Liver (tissue), 3 donors: Measurements from ENCODE around the gene PLCE1.

ENCODE experiments used
- ATF3 ChIP-seq: IDR thresholded peaks from 2 replicates; pipeline ENCODE4 v1.6.1; 2016; ENCODE audit warnings: antibody characterized with exemption
- CTCF ChIP-seq: fragments of 150-350 bp; IDR thresholded peaks from 2 replicates; pipeline ENCODE4 v1.5.1; 2017; ENCODE audit warnings: improper control_type of control experiment, low read depth, low read length; ENCODE audit not compliant: missing input control
- EGR1 ChIP-seq, 2 donors: IDR thresholded peaks; 2 replicates each; pipeline ENCODE4 v1.6.1; 2016 to 2018; ENCODE audit warnings: antibody characterized with exemption in 2 of 2, low read depth in 2 of 2
- FOXA1 ChIP-seq: IDR thresholded peaks from 2 replicates; pipeline ENCODE4 v1.6.1; 2016; ENCODE audit warnings: antibody characterized with exemption
- GABPA ChIP-seq, 2 donors: IDR thresholded peaks in 1 of 2; conservative IDR thresholded peaks in 1 of 2; 2 replicates each; pipeline ENCODE4 v1.6.1; 2016; ENCODE audit warnings: antibody characterized with exemption in 2 of 2, mild to moderate bottlenecking in 1 of 2, moderate library complexity in 1 of 2
- JUND ChIP-seq, 2 donors: IDR thresholded peaks; 2 replicates each; pipeline ENCODE4 v1.6.1; 2016; ENCODE audit warnings: antibody characterized with exemption in 2 of 2
- RAD21 ChIP-seq, 2 donors: IDR thresholded peaks; 2 replicates each; pipeline ENCODE4 v1.6.1; 2016; ENCODE audit warnings: antibody characterized with exemption in 2 of 2, mild to moderate bottlenecking in 2 of 2
- SP1 ChIP-seq: IDR thresholded peaks from 2 replicates; pipeline ENCODE4 v1.6.1; 2018; ENCODE audit warnings: antibody characterized with exemption, mild to moderate bottlenecking
- TAF1 ChIP-seq: conservative IDR thresholded peaks from 2 replicates; pipeline ENCODE4 v1.6.1; 2016; ENCODE audit warnings: antibody characterized with exemption, mild to moderate bottlenecking
- YY1 ChIP-seq: IDR thresholded peaks from 2 replicates; pipeline ENCODE4 v1.6.1; 2016; ENCODE audit warnings: antibody characterized with exemption, mild to moderate bottlenecking
- TF ChIP-seq, protein P1 (sequence below): IDR thresholded peaks from 2 replicates; pipeline ENCODE4 v1.6.1; 2016; ENCODE audit warnings: antibody characterized with exemption
- TF ChIP-seq, protein P2 (sequence below): IDR thresholded peaks from 2 replicates; pipeline ENCODE4 v1.6.1; 2016; ENCODE audit warnings: antibody characterized with exemption
- TF ChIP-seq, protein P3 (sequence below): IDR thresholded peaks from 2 replicates; pipeline ENCODE4 v1.6.1; 2016; ENCODE audit warnings: antibody characterized with exemption, mild to moderate bottlenecking
- donor health status: healthy.
- donor health status: healthy.

GRCh38 chr10:93994438-93994801, 689 bp downstream of the PLCE1 start:
- TF ChIP-seq ATF3, result no peak
- no peak for TF ChIP-seq EGR1 (IDR thresholded peaks at IDR 0.05; ENCODE audit: low read depth in 2 of 2)
- no peak for TF ChIP-seq CTCF
- TF ChIP-seq FOXA1, result no peak
- TF ChIP-seq RAD21 (IDR thresholded peaks at IDR 0.05), result no peak
- TF ChIP-seq JUND (IDR thresholded peaks at IDR 0.05), result no peak
- TF ChIP-seq, protein P1, sequence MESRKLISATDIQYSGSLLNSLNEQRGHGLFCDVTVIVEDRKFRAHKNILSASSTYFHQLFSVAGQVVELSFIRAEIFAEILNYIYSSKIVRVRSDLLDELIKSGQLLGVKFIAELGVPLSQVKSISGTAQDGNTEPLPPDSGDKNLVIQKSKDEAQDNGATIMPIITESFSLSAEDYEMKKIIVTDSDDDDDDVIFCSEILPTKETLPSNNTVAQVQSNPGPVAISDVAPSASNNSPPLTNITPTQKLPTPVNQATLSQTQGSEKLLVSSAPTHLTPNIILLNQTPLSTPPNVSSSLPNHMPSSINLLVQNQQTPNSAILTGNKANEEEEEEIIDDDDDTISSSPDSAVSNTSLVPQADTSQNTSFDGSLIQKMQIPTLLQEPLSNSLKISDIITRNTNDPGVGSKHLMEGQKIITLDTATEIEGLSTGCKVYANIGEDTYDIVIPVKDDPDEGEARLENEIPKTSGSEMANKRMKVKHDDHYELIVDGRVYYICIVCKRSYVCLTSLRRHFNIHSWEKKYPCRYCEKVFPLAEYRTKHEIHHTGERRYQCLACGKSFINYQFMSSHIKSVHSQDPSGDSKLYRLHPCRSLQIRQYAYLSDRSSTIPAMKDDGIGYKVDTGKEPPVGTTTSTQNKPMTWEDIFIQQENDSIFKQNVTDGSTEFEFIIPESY, result no peak
- TF ChIP-seq YY1, result no peak
- TF ChIP-seq, protein P2, sequence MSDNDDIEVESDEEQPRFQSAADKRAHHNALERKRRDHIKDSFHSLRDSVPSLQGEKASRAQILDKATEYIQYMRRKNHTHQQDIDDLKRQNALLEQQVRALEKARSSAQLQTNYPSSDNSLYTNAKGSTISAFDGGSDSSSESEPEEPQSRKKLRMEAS, result no peak
- no peak for TF ChIP-seq SP1
- TF ChIP-seq, protein P3, sequence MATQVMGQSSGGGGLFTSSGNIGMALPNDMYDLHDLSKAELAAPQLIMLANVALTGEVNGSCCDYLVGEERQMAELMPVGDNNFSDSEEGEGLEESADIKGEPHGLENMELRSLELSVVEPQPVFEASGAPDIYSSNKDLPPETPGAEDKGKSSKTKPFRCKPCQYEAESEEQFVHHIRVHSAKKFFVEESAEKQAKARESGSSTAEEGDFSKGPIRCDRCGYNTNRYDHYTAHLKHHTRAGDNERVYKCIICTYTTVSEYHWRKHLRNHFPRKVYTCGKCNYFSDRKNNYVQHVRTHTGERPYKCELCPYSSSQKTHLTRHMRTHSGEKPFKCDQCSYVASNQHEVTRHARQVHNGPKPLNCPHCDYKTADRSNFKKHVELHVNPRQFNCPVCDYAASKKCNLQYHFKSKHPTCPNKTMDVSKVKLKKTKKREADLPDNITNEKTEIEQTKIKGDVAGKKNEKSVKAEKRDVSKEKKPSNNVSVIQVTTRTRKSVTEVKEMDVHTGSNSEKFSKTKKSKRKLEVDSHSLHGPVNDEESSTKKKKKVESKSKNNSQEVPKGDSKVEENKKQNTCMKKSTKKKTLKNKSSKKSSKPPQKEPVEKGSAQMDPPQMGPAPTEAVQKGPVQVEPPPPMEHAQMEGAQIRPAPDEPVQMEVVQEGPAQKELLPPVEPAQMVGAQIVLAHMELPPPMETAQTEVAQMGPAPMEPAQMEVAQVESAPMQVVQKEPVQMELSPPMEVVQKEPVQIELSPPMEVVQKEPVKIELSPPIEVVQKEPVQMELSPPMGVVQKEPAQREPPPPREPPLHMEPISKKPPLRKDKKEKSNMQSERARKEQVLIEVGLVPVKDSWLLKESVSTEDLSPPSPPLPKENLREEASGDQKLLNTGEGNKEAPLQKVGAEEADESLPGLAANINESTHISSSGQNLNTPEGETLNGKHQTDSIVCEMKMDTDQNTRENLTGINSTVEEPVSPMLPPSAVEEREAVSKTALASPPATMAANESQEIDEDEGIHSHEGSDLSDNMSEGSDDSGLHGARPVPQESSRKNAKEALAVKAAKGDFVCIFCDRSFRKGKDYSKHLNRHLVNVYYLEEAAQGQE, result no peak
- no peak for TF ChIP-seq GABPA (IDR thresholded peaks at IDR 0.05 in 1 of 2, conservative IDR thresholded peaks at IDR 0.05 in 1 of 2)
- TF ChIP-seq TAF1, result no peak
